GM12878 (cell line): Measurements from ENCODE around the gene XIAP.

Experiments
- CTCF ChIP-seq, 3 experiments: IDR thresholded peaks in 2 of 3; conservative IDR thresholded peaks in 1 of 3; 2 replicates each; pipeline ENCODE4 v1.5.1; 2011; ENCODE audit warnings: low read depth in 3 of 3, low read length in 3 of 3, mild to moderate bottlenecking in 3 of 3, control low read depth in 2 of 3, moderate library complexity in 2 of 3, inconsistent platforms in 1 of 3, mixed read lengths in 1 of 3; ENCODE audit not compliant: control insufficient read depth in 2 of 3, insufficient read depth in 1 of 3; ENCODE audit errors: extremely low read depth in 1 of 3
- EGR1 ChIP-seq, 2 experiments: IDR thresholded peaks; 1 replicate in 1 of 2; 2 replicates in 1 of 2; pipeline ENCODE4 v1.6.1; 2011 to 2012; ENCODE audit warnings: low read depth in 2 of 2, low read length in 2 of 2, borderline replicate concordance in 1 of 2, mild to moderate bottlenecking in 1 of 2, moderate library complexity in 1 of 2
- ETV6 ChIP-seq, 2 experiments: fragments of 450-650 bp in 1 of 2; IDR thresholded peaks in 1 of 2; conservative IDR thresholded peaks in 1 of 2; 2 replicates each; pipeline ENCODE4 v1.6.1; 2014; ENCODE audit warnings: antibody characterized with exemption in 1 of 2, borderline replicate concordance in 1 of 2, low read depth in 1 of 2, mild to moderate bottlenecking in 1 of 2, moderate library complexity in 1 of 2
- KAT2A ChIP-seq: conservative IDR thresholded peaks from 2 replicates; pipeline ENCODE4 v1.6.1; 2011; ENCODE audit warnings: low read depth, low read length; ENCODE audit not compliant: control insufficient read depth
- POLR2A ChIP-seq: IDR thresholded peaks from 2 replicates; pipeline ENCODE4 v1.6.1; 2011; ENCODE audit warnings: low read depth, mild to moderate bottlenecking, low read length
- POLR2AphosphoS5 ChIP-seq: IDR thresholded peaks from 2 replicates; pipeline ENCODE4 v1.6.1; 2011; ENCODE audit warnings: mild to moderate bottlenecking, low read length, inconsistent platforms
- RFX5 ChIP-seq: IDR thresholded peaks from 2 replicates; pipeline ENCODE4 v1.6.1; 2011; ENCODE audit warnings: low read depth, low read length, improper control_type of control experiment
- SIN3A ChIP-seq: IDR thresholded peaks from 2 replicates; pipeline ENCODE4 v1.6.1; 2012; ENCODE audit warnings: low read depth, low read length, improper control_type of control experiment
- ZBED1 ChIP-seq: IDR thresholded peaks from 2 replicates; pipeline ENCODE4 v1.6.1; 2016; ENCODE audit warnings: borderline replicate concordance
- ZNF274 ChIP-seq: IDR thresholded peaks from one replicate; pipeline ENCODE4 v1.8.0; 2011; ENCODE audit not compliant: insufficient read length, insufficient read depth
- TF ChIP-seq, protein P1 (sequence below): IDR thresholded peaks from 2 replicates; pipeline ENCODE4 v1.6.1; 2012; ENCODE audit warnings: low read depth, low read length, improper control_type of control experiment
- TF ChIP-seq, protein P2 (sequence below): fragments of 450-650 bp; IDR thresholded peaks from 2 replicates; pipeline ENCODE4 v1.6.1; 2016; ENCODE audit warnings: mild to moderate bottlenecking
- TF ChIP-seq, protein P3 (sequence below): IDR thresholded peaks from 2 replicates; pipeline ENCODE4 v1.6.1; 2011; ENCODE audit warnings: low read depth, low read length, improper control_type of control experiment, borderline replicate concordance
- TF ChIP-seq, protein P4 (sequence below): IDR thresholded peaks from 2 replicates; pipeline ENCODE4 v1.6.1; 2011; ENCODE audit warnings: borderline replicate concordance, low read depth, mild to moderate bottlenecking, moderate library complexity, mixed read lengths, low read length; ENCODE audit not compliant: insufficient read depth; ENCODE audit errors: extremely low read length

- TF ChIP-seq KAT2A (no peak), CTCF (IDR thresholded peaks at IDR 0.05 in 2 of 3, conservative IDR thresholded peaks at IDR 0.05 in 1 of 3; ENCODE audit: control insufficient read depth in 2 of 3, extremely low read depth in 1 of 3, insufficient read depth in 1 of 3, low read depth in 3 of 3, low read length in 3 of 3) (no peak), SIN3A (no peak), POLR2A (no peak), RFX5 (no peak), ETV6 (conservative IDR thresholded peaks at IDR 0.05 in 1 of 2, IDR thresholded peaks at IDR 0.05 in 1 of 2; ENCODE audit: borderline replicate concordance in 1 of 2, low read depth in 1 of 2) (no peak), ZBED1 (no peak), EGR1 (IDR thresholded peaks at IDR 0.05; ENCODE audit: borderline replicate concordance in 1 of 2, low read depth in 2 of 2, low read length in 2 of 2) (no peak), ZNF274 (no peak), POLR2AphosphoS5 (no peak)
- TF ChIP-seq, protein P1, sequence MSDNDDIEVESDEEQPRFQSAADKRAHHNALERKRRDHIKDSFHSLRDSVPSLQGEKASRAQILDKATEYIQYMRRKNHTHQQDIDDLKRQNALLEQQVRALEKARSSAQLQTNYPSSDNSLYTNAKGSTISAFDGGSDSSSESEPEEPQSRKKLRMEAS, result no peak
- TF ChIP-seq, protein P2, sequence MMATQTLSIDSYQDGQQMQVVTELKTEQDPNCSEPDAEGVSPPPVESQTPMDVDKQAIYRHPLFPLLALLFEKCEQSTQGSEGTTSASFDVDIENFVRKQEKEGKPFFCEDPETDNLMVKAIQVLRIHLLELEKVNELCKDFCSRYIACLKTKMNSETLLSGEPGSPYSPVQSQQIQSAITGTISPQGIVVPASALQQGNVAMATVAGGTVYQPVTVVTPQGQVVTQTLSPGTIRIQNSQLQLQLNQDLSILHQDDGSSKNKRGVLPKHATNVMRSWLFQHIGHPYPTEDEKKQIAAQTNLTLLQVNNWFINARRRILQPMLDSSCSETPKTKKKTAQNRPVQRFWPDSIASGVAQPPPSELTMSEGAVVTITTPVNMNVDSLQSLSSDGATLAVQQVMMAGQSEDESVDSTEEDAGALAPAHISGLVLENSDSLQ, result no peak
- TF ChIP-seq, protein P3, sequence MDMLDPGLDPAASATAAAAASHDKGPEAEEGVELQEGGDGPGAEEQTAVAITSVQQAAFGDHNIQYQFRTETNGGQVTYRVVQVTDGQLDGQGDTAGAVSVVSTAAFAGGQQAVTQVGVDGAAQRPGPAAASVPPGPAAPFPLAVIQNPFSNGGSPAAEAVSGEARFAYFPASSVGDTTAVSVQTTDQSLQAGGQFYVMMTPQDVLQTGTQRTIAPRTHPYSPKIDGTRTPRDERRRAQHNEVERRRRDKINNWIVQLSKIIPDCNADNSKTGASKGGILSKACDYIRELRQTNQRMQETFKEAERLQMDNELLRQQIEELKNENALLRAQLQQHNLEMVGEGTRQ, result no peak
- TF ChIP-seq, protein P4, sequence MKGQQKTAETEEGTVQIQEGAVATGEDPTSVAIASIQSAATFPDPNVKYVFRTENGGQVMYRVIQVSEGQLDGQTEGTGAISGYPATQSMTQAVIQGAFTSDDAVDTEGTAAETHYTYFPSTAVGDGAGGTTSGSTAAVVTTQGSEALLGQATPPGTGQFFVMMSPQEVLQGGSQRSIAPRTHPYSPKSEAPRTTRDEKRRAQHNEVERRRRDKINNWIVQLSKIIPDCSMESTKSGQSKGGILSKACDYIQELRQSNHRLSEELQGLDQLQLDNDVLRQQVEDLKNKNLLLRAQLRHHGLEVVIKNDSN, result no peak
These were observed 1.1 kb downstream of the XIAP start for GRCh38 chrX:123860983-123861382.
